OCI-LY3 (cell line): ENCODE data around the gene C12orf43.

Source experiments
- H2AFZ ChIP-seq: fragments of 200-600, 300-600 bp; shearing (Covaris generic); 2 replicates; pipeline ENCODE4 v1.6.0; 2014; ENCODE audit warnings: antibody characterized with exemption, low read depth, low read length
- H3K27ac ChIP-seq: fragments of 200-600, 300-600 bp; sonication (generic); 2 replicates; pipeline ENCODE4 v1.5.1; 2014; ENCODE audit warnings: mild to moderate bottlenecking, low read length, moderate library complexity, mixed read lengths
- H3K27me3 ChIP-seq: fragments of 200-600, 300-600 bp; sonication (generic); 2 replicates; pipeline ENCODE4 v1.6.1; 2014; ENCODE audit warnings: low read depth, low read length, mixed read lengths
- H3K36me3 ChIP-seq: fragments of 200-600, 300-600 bp; sonication (generic); replicated peaks from 2 replicates; pipeline ENCODE3; 2014; ENCODE audit warnings: low read depth, low read length, mixed read lengths
- H3K4me1 ChIP-seq: fragments of 300-600, 200-600 bp; sonication (generic); 2 replicates; pipeline ENCODE4 v1.6.1; 2014; ENCODE audit warnings: low read length, mixed read lengths
- H3K4me2 ChIP-seq: fragments of 200-600, 300-600 bp; sonication (generic); 2 replicates; pipeline ENCODE4 v1.6.1; 2014; ENCODE audit warnings: low read length, mixed read lengths
- H3K4me3 ChIP-seq: fragments of 300-600, 200-600 bp; sonication (generic); 2 replicates; pipeline ENCODE4 v1.5.1; 2014; ENCODE audit warnings: antibody characterized with exemption, mild to moderate bottlenecking, low read length, moderate library complexity
- H3K79me2 ChIP-seq: fragments of 300-600, 200-600 bp; shearing (Covaris generic); 2 replicates; pipeline ENCODE4 v1.6.1; 2014; ENCODE audit warnings: mild to moderate bottlenecking, low read length, mixed read lengths
- H3K9ac ChIP-seq: fragments of 300-600, 200-600 bp; shearing (Covaris generic); 2 replicates; pipeline ENCODE4 v1.6.0; 2014; ENCODE audit warnings: mild to moderate bottlenecking, low read length, moderate library complexity
- H3K9me3 ChIP-seq: fragments of 200-600, 300-600 bp; shearing (Covaris generic); 2 replicates; pipeline ENCODE4 v1.6.1; 2014; ENCODE audit warnings: low read length, mixed read lengths; ENCODE audit not compliant: insufficient read depth
- H4K20me1 ChIP-seq: fragments of 200-600, 300-600 bp; sonication (generic); 2 replicates; pipeline ENCODE4 v1.6.1; 2016; ENCODE audit warnings: low read length, mixed read lengths; ENCODE audit not compliant: insufficient read depth
- CTCF ChIP-seq: fragments of 200-600, 300-600 bp; sonication (generic); IDR thresholded peaks from 2 replicates; pipeline ENCODE4 v1.5.1; 2014; ENCODE audit warnings: antibody characterized with exemption, low read length, low read depth
- EZH2phosphoT487 ChIP-seq: fragments of 200-600 bp; shearing (Covaris generic); IDR thresholded peaks from 2 replicates; pipeline ENCODE4 v1.6.1; 2018; ENCODE audit warnings: antibody characterized with exemption, mixed run types, low read depth

The C12orf43 gene

GRCh38 chr12:120984351-120984898, 31.9 kb downstream of the C12orf43 start:
- Histone ChIP-seq H3K79me2 (no peaks in the 10 kb centered on the region), H2AFZ (no peak overlapping the region), H4K20me1 (no peaks in the 10 kb centered on the region), H3K4me1 (no peaks in the 10 kb centered on the region), H3K36me3 (no peaks in the 10 kb centered on the region), H3K27ac (no peak overlapping the region), H3K27me3 (no peaks in the 10 kb centered on the region), H3K4me2 (no peak overlapping the region), H3K9me3 (no peaks in the 10 kb centered on the region), H3K9ac (no peak overlapping the region), H3K4me3 (no peak overlapping the region)
- TF ChIP-seq CTCF, result no peak
- TF ChIP-seq EZH2phosphoT487, result no peak

- no peaks in the 10 kb centered on the region for H3K4me1 ChIP-seq
- no peak overlapping the region for H3K4me3 ChIP-seq
- no peak overlapping the region for H2AFZ ChIP-seq
- no peaks in the 10 kb centered on the region for H4K20me1 ChIP-seq
- no peaks in the 10 kb centered on the region for H3K79me2 ChIP-seq
- no peak for TF ChIP-seq EZH2phosphoT487
- TF ChIP-seq CTCF, result no peak
- H3K27me3 ChIP-seq, result no peaks in the 10 kb centered on the region
- no peak overlapping the region for H3K4me2 ChIP-seq
- no peak overlapping the region for H3K27ac ChIP-seq
- no peaks in the 10 kb centered on the region for H3K9me3 ChIP-seq
- H3K9ac ChIP-seq, result no peak overlapping the region
- no peaks in the 10 kb centered on the region for H3K36me3 ChIP-seq
These were observed 32.5 kb downstream of the C12orf43 start for GRCh38 chr12:120983759-120984158.

GRCh38 chr12:120982659-120983058, 33.6 kb downstream of the C12orf43 start:
- no peak for TF ChIP-seq EZH2phosphoT487
- H3K27ac ChIP-seq, result no peak overlapping the region
- no peaks in the 10 kb centered on the region for H3K79me2 ChIP-seq
- H4K20me1 ChIP-seq, result no peaks in the 10 kb centered on the region
- H3K27me3 ChIP-seq, result no peaks in the 10 kb centered on the region
- no peak overlapping the region for H3K9ac ChIP-seq
- H3K4me2 ChIP-seq, result no peak overlapping the region
- H3K9me3 ChIP-seq, result no peaks in the 10 kb centered on the region
- H3K4me3 ChIP-seq, result no peak overlapping the region
- H2AFZ ChIP-seq, result no peak overlapping the region
- H3K36me3 ChIP-seq, result no peaks in the 10 kb centered on the region
- H3K4me1 ChIP-seq, result no peaks in the 10 kb centered on the region

GRCh38 chr12:120981407-120981941, 34.8 kb downstream of the C12orf43 start:
- no peaks in the 10 kb centered on the region for H3K27me3 ChIP-seq
- H3K4me3 ChIP-seq, result no peak overlapping the region
- no peak overlapping the region for H3K27ac ChIP-seq
- no peaks in the 10 kb centered on the region for H4K20me1 ChIP-seq
- no peak overlapping the region for H2AFZ ChIP-seq
- H3K79me2 ChIP-seq, result no peaks in the 10 kb centered on the region
- H3K4me1 ChIP-seq, result no peaks in the 10 kb centered on the region
- H3K9ac ChIP-seq, result no peak overlapping the region
- no peak overlapping the region for H3K4me2 ChIP-seq
- H3K9me3 ChIP-seq, result no peaks in the 10 kb centered on the region
- no peaks in the 10 kb centered on the region for H3K36me3 ChIP-seq
- TF ChIP-seq CTCF (no peak), EZH2phosphoT487 (no peak)
